WI38 (cell line): ENCODE data around the gene CKLF.

Experiments
- H3K4me3 ChIP-seq: 2 replicates; pipeline ENCODE4 v1.5.1; 2011; ENCODE audit warnings: low read depth, mild to moderate bottlenecking, control low read depth, low read length
- CTCF ChIP-seq: IDR thresholded peaks from 2 replicates; pipeline ENCODE4 v1.5.1; 2012; ENCODE audit warnings: low read depth, mild to moderate bottlenecking, control low read depth, low read length

CKLF gene

GRCh38 chr16:66596986-66597848 lies 44.8 kb downstream of the CKLF start:
- H3K4me3 ChIP-seq, result no peak overlapping the region

GRCh38 chr16:66598111-66598510 lies 45.7 kb downstream of the CKLF start:
- H3K4me3 ChIP-seq, result no peak overlapping the region
- no peak for TF ChIP-seq CTCF

More at GRCh38 chr16:66596986-66597848, 44.8 kb downstream of the CKLF start:
- TF ChIP-seq CTCF, result no peak

- TF ChIP-seq CTCF, result no peak
- H3K4me3 ChIP-seq, result no peak overlapping the region
Observed at GRCh38 chr16:66599726-66600125, 47.4 kb downstream of the CKLF start.

GRCh38 chr16:66600477-66600876 lies 48.1 kb downstream of the CKLF start:
- no peak for TF ChIP-seq CTCF

GRCh38 chr16:66601471-66601870 lies 49.1 kb downstream of the CKLF start:
- H3K4me3 ChIP-seq, result no peak overlapping the region
- no peak for TF ChIP-seq CTCF

More at GRCh38 chr16:66600477-66600876, 48.1 kb downstream of the CKLF start:
- no peak overlapping the region for H3K4me3 ChIP-seq

GRCh38 chr16:66603537-66604375 lies 51.4 kb downstream of the CKLF start:
- TF ChIP-seq CTCF, result no peak
- peak overlapping the region; percentile 81 for H3K4me3 ChIP-seq
